Keratinocyte (primary cell): ENCODE data around the gene UGT1A6.
"Not testable (repeated sequence)": the region's sequence is repeated elsewhere in the genome, so short reads cannot be mapped to it uniquely, and the experiment has no call there.

Experiments used
- EZH2 ChIP-seq: IDR thresholded peaks from one replicate; pipeline ENCODE4 v1.6.1; 2012; ENCODE audit warnings: inconsistent platforms, mild to moderate bottlenecking, low read length, moderate library complexity
- TF ChIP-seq, protein P1 (sequence below), 3 experiments: IDR thresholded peaks in 1 of 3; conservative IDR thresholded peaks in 1 of 3; optimal IDR thresholded peaks in 1 of 3; 2 replicates in 2 of 3; 3 replicates in 1 of 3; pipeline versions ENCODE3 to v1.5.1; 2011; ENCODE audit warnings: low read length in 3 of 3, mild to moderate bottlenecking in 3 of 3, moderate library complexity in 2 of 3, control low read depth in 1 of 3, inconsistent platforms in 1 of 3; ENCODE audit not compliant: insufficient read depth in 2 of 3; ENCODE audit errors: extremely low read depth in 1 of 3

- not testable (repeated sequence) for TF ChIP-seq EZH2
- TF ChIP-seq, protein P1, sequence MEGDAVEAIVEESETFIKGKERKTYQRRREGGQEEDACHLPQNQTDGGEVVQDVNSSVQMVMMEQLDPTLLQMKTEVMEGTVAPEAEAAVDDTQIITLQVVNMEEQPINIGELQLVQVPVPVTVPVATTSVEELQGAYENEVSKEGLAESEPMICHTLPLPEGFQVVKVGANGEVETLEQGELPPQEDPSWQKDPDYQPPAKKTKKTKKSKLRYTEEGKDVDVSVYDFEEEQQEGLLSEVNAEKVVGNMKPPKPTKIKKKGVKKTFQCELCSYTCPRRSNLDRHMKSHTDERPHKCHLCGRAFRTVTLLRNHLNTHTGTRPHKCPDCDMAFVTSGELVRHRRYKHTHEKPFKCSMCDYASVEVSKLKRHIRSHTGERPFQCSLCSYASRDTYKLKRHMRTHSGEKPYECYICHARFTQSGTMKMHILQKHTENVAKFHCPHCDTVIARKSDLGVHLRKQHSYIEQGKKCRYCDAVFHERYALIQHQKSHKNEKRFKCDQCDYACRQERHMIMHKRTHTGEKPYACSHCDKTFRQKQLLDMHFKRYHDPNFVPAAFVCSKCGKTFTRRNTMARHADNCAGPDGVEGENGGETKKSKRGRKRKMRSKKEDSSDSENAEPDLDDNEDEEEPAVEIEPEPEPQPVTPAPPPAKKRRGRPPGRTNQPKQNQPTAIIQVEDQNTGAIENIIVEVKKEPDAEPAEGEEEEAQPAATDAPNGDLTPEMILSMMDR (optimal IDR thresholded peaks at IDR 0.05 in 1 of 3, IDR thresholded peaks at IDR 0.05 in 1 of 3, conservative IDR thresholded peaks at IDR 0.05 in 1 of 3; ENCODE audit: extremely low read depth in 1 of 3, insufficient read depth in 2 of 3, low read length in 3 of 3), result not testable (repeated sequence)
Observed at GRCh38 chr2:233745838-233746237, 53.1 kb downstream of the UGT1A6 start.
